Measurements from ENCODE around the gene PLEKHH2.

GRCh38 chr2:43634604-43635306 lies 2.3 kb upstream of the PLEKHH2 start:
- TF ChIP-seq CTCF (IDR thresholded peaks at IDR 0.05) (no peak), POLR2A (IDR thresholded peaks at IDR 0.05) (no peak)

All from breast epithelium (tissue), 3 donors.